IMR-90 (cell line): ENCODE measurements around the gene CD14. TPM values are rescaled to one million over a fixed set of nuclear protein-coding genes. Genes with fewer than 3 reads are reported as not detected.
A peak's percentile ranks its signal among the peaks of the same experiment; 100 is the strongest.

Experiments
- ATAC-seq: fragments of 200-7000 bp; cut with Tn5 transposase; 2 replicates; pipeline ENCODE4 v1.9.1; 2020; ENCODE audit warnings: low read depth, mild to moderate bottlenecking, moderate library complexity
- BruUV-seq: library from RNA; stranded (reverse); fragments of 400-500 nt; replicated peaks from 2 replicates; lab custom pipeline; 2021; lab: Mats Ljungman, UMichigan
- CTCF ChIA-PET: fragments of 300-600 bp; formaldehyde crosslinking; extraction: SDS; loops from one replicate; lab custom pipeline; 2021; ENCODE audit warnings: antibody characterized with exemption; lab: Yijun Ruan, JAX
- POLR2A ChIA-PET: fragments of 300-600 bp; sonication (Branson Sonifier 250); formaldehyde crosslinking; loops from one replicate; lab custom pipeline; 2022; ENCODE audit warnings: antibody characterized with exemption; ENCODE audit not compliant: unreplicated experiment; lab: Charles Lee
- DNase-seq: peaks from one replicate; pipeline ENCODE4 v3.0.0; 2013
- H2AFZ ChIP-seq: replicated peaks from 2 replicates; pipeline ENCODE3; 2013; ENCODE audit warnings: low read length, mild to moderate bottlenecking; ENCODE audit not compliant: poor library complexity
- H2AK5ac ChIP-seq: 2 replicates; pipeline ENCODE4 v1.6.1; 2013; ENCODE audit warnings: low read depth, low read length, inconsistent platforms
- H2AK9ac ChIP-seq: replicated peaks from 2 replicates; pipeline ENCODE3; 2013; ENCODE audit warnings: mild to moderate bottlenecking, low read depth, low read length, moderate library complexity; ENCODE audit not compliant: poor library complexity
- H2BK120ac ChIP-seq: 2 replicates; pipeline ENCODE4 v1.6.1; 2013; ENCODE audit warnings: low read depth, low read length, inconsistent platforms
- H2BK15ac ChIP-seq: 3 replicates; pipeline ENCODE4 v1.6.1; 2013; ENCODE audit warnings: low read depth, low read length, inconsistent platforms
- H2BK20ac ChIP-seq: 2 replicates; pipeline ENCODE4 v1.6.1; 2013; ENCODE audit warnings: low read depth, mild to moderate bottlenecking, inconsistent platforms, low read length, moderate library complexity
- H2BK5ac ChIP-seq: 2 replicates; pipeline ENCODE4 v1.6.1; 2013; ENCODE audit warnings: mild to moderate bottlenecking, low read depth, low read length, inconsistent platforms; ENCODE audit not compliant: poor library complexity, severe bottlenecking
- H3K14ac ChIP-seq: replicated peaks from 2 replicates; pipeline ENCODE4 v1.6.1; 2013; ENCODE audit warnings: low read depth, low read length, inconsistent platforms
- H3K18ac ChIP-seq: 2 replicates; pipeline ENCODE4 v1.6.1; 2013; ENCODE audit warnings: low read depth, low read length, control low read depth
- H3K23ac ChIP-seq: 2 replicates; pipeline ENCODE4 v1.6.1; 2013; ENCODE audit warnings: low read depth, low read length, inconsistent platforms
- H3K27ac ChIP-seq: 2 replicates; pipeline ENCODE4 v1.5.1; 2013; ENCODE audit warnings: mild to moderate bottlenecking, control low read depth, low read length; ENCODE audit not compliant: insufficient read depth
- H3K27me3 ChIP-seq: 2 replicates; pipeline ENCODE4 v1.6.1; 2013; ENCODE audit warnings: low read length; ENCODE audit not compliant: control insufficient read depth, insufficient read depth
- H3K36me3 ChIP-seq: 2 replicates; pipeline ENCODE4 v1.6.1; 2013; ENCODE audit warnings: low read length, mixed read lengths; ENCODE audit not compliant: control insufficient read depth, insufficient read depth
- H3K4ac ChIP-seq: 2 replicates; pipeline ENCODE4 v1.6.1; 2013; ENCODE audit warnings: low read depth, low read length, inconsistent platforms
- H3K4me1 ChIP-seq: 2 replicates; pipeline ENCODE4 v1.6.1; 2013; ENCODE audit warnings: low read length, mixed read lengths; ENCODE audit not compliant: control insufficient read depth, insufficient read depth
- H3K4me2 ChIP-seq: 2 replicates; pipeline ENCODE4 v1.6.1; 2013; ENCODE audit warnings: low read depth, mild to moderate bottlenecking, control low read depth, low read length, moderate library complexity
- H3K4me3 ChIP-seq: 2 replicates; pipeline ENCODE4 v1.5.1; 2013; ENCODE audit warnings: low read depth, mild to moderate bottlenecking, control low read depth, low read length, moderate library complexity; ENCODE audit not compliant: insufficient read depth
- H3K56ac ChIP-seq: 2 replicates; pipeline ENCODE4 v1.6.1; 2013; ENCODE audit warnings: low read length, inconsistent platforms; ENCODE audit not compliant: insufficient read depth; ENCODE audit errors: extremely low read depth
- H3K79me1 ChIP-seq, 2 experiments: 2 replicates each; pipeline ENCODE4 v1.6.1; 2013; ENCODE audit warnings: low read length in 2 of 2, inconsistent platforms in 1 of 2, low read depth in 1 of 2
- H3K9ac ChIP-seq: 2 replicates; pipeline ENCODE4 v1.6.1; 2013; ENCODE audit warnings: low read depth, low read length, control low read depth
- H3K9me1 ChIP-seq: 2 replicates; pipeline ENCODE4 v1.6.1; 2013; ENCODE audit warnings: low read length, inconsistent platforms; ENCODE audit not compliant: insufficient read depth
- H3K9me3 ChIP-seq: 2 replicates; pipeline ENCODE4 v1.6.1; 2013; ENCODE audit warnings: low read length; ENCODE audit not compliant: control insufficient read depth, insufficient read depth
- H4K20me1 ChIP-seq: 2 replicates; pipeline ENCODE4 v1.6.1; 2013; ENCODE audit warnings: low read length, inconsistent platforms; ENCODE audit not compliant: insufficient read depth
- H4K5ac ChIP-seq: 2 replicates; pipeline ENCODE4 v1.6.1; 2013; ENCODE audit warnings: mild to moderate bottlenecking, low read depth, low read length, control low read depth
- H4K8ac ChIP-seq, 2 experiments: 2 replicates each; pipeline ENCODE4 v1.6.1; 2013; ENCODE audit warnings: low read depth in 2 of 2, low read length in 2 of 2, control low read depth in 1 of 2, inconsistent platforms in 1 of 2
- H4K91ac ChIP-seq: 2 replicates; pipeline ENCODE4 v1.6.1; 2013; ENCODE audit warnings: low read depth, low read length, inconsistent platforms; ENCODE audit not compliant: insufficient read depth
- CEBPB ChIP-seq: IDR thresholded peaks from 2 replicates; pipeline ENCODE4 v1.6.1; 2012; ENCODE audit warnings: low read depth, low read length, improper control_type of control experiment
- MAZ ChIP-seq: IDR thresholded peaks from 2 replicates; pipeline ENCODE4 v1.6.1; 2012; ENCODE audit warnings: low read depth, mild to moderate bottlenecking, low read length, improper control_type of control experiment, moderate library complexity, borderline replicate concordance
- POLR2A ChIP-seq: IDR thresholded peaks from 2 replicates; pipeline ENCODE4 v1.6.1; 2012; ENCODE audit warnings: mild to moderate bottlenecking, low read depth, low read length
- RCOR1 ChIP-seq: IDR thresholded peaks from 2 replicates; pipeline ENCODE4 v1.6.1; 2012; ENCODE audit warnings: mild to moderate bottlenecking, low read length, improper control_type of control experiment; ENCODE audit not compliant: insufficient replicate concordance
- WGBS, 2 experiments: methylation state at CpG; one replicate each; pipeline versions ENCODE4 v1.1.5 to v1.1.7; 2013; ENCODE audit warnings: missing lambda C conversion rate in 2 of 2; ENCODE audit not compliant: insufficient read length in 1 of 2; ENCODE audit errors: extremely low coverage in 2 of 2; 5-methylcytosine and 5-hydroxymethylcytosine counted together
- dilution Hi-C: fragments of 300-500 bp; cut with HindIII; formaldehyde crosslinking; loops from one replicate; pipeline ENCODE4 v1.14.3; 2018; ENCODE audit warnings: low sequenced_read_pairs; ENCODE audit not compliant: unreplicated experiment
- in situ Hi-C: fragments of 300-500 bp; cut with MboI; formaldehyde crosslinking; loops from 3 replicates; pipeline ENCODE4 v1.14.3; 2019; ENCODE audit warnings: low sequenced_read_pairs, inconsistent platforms, mixed read lengths
- intact Hi-C: fragments of 100-400 bp; cut with micrococcal nuclease; formaldehyde crosslinking; loops from 2 replicates; pipeline ENCODE4 v1.10.0; 2022
- polyA plus RNA-seq, 3 experiments: library from polyadenylated mRNA; depleted of rRNA; stranded (reverse); fragments of >200 nt; gene quantifications; 2 replicates each; pipeline ENCODE4 v1.2.3, GENCODE V29; 2012; ENCODE audit warnings: low replicate concordance in 1 of 3
- total RNA-seq: library from RNA; depleted of rRNA; stranded (reverse); fragments of >200 nt; gene quantifications from 2 replicates; pipeline ENCODE4 v1.2.3, GENCODE V29; 2012
- TF ChIP-seq, protein P1 (sequence below): conservative IDR thresholded peaks from 2 replicates; pipeline ENCODE4 v1.5.1; 2012; ENCODE audit warnings: mild to moderate bottlenecking, low read depth, low read length, improper control_type of control experiment

Gene CD14
- total and polyA plus RNA-seq, 2 of the 4 experiments (the other 2 are of a cell fraction): 0.17 to 0.18 TPM

DNA sequence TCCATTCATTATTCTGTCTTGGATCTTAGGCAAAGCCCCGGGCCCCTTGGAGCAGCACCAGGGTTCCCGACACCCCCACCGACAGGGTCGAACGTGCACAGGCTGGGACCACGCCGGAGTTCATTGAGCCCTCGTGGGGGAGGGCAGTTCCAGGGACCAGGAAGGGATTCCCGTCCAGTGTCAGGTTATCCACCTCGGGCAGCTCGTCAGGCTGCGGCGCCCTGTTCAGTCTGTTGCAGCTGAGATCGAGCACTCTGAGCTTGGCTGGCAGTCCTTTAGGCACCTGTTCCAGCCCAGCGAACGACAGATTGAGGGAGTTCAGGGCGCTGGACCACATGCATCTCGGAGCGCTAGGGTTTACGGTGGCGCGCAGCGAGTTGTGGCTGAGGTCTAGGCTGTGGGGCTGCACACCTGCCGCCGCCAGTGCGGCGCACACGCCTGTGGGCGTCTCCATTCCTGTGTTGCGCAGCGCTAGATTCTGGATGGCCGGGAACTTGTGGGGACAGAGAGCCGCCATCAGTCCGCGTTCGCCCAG, 1.1 kb downstream of the CD14 start:
- Histone ChIP-seq H2BK20ac (no peak overlapping the region), H4K20me1 (no peaks in the 10 kb centered on the region), H3K9me3 (no peaks in the 10 kb centered on the region; the same call in 1 of the 2 replicates), H3K9ac (no peak overlapping the region), H4K91ac (no peak overlapping the region), H2BK120ac (no peak overlapping the region), H2BK5ac (no peak overlapping the region), H3K27me3 (peaks cover 16% of the 10 kb centered on the region), H4K5ac (no peak overlapping the region), H3K14ac (no peak overlapping the region), H3K36me3 (no peaks in the 10 kb centered on the region), H3K4me2 (peak overlapping the region; percentile 71), H3K18ac (no peak overlapping the region), H2AFZ (peak overlapping the region; percentile 95), H3K56ac (no peak overlapping the region), H2BK15ac (no peak overlapping the region), H3K4me3 (peak overlapping the region; percentile 30), H3K79me1 (no peaks in the 10 kb centered on the region), H3K4me1 (peaks cover 5% of the 10 kb centered on the region; the same call in 1 of the 2 replicates), H2AK5ac (no peak overlapping the region), H3K4ac (no peak overlapping the region), H3K27ac (no peak overlapping the region), H4K8ac (no peak overlapping the region), H3K9me1 (no peaks in the 10 kb centered on the region), H2AK9ac (peak overlapping the region; percentile 29), H3K23ac (peak overlapping the region; percentile 60; the same call in 1 of the 2 replicates)
- intact Hi-C loops: loop anchor here (10.0 kb wide), 1 partner anchor 387 kb away; no protein-coding TSS in a partner anchor
- TF ChIP-seq, protein P1, sequence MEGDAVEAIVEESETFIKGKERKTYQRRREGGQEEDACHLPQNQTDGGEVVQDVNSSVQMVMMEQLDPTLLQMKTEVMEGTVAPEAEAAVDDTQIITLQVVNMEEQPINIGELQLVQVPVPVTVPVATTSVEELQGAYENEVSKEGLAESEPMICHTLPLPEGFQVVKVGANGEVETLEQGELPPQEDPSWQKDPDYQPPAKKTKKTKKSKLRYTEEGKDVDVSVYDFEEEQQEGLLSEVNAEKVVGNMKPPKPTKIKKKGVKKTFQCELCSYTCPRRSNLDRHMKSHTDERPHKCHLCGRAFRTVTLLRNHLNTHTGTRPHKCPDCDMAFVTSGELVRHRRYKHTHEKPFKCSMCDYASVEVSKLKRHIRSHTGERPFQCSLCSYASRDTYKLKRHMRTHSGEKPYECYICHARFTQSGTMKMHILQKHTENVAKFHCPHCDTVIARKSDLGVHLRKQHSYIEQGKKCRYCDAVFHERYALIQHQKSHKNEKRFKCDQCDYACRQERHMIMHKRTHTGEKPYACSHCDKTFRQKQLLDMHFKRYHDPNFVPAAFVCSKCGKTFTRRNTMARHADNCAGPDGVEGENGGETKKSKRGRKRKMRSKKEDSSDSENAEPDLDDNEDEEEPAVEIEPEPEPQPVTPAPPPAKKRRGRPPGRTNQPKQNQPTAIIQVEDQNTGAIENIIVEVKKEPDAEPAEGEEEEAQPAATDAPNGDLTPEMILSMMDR: no peak
- TF ChIP-seq CEBPB: no peak
- no peak for TF ChIP-seq RCOR1
- TF ChIP-seq MAZ: no peak
- TF ChIP-seq POLR2A: no peak
- ChIA-PET POLR2A (no interaction called here), CTCF (no interaction called here)
- ATAC-seq: peak; percentile 25
- in situ Hi-C loops: no loop called here
- no peak for DNase-seq
- 12% methylated on average over 20 of the region's 36 CpGs; no CpG with 5 or more reads in 1 of the 2 experiments for WGBS, 2 experiments
- dilution Hi-C loops: no loop called here
- BruUV-seq: no TSS peak
